Ureter (tissue), 1 donor: ENCODE results near the gene CFAP100. TPM values are rescaled to one million over a fixed set of nuclear protein-coding genes. Genes with fewer than 3 reads are reported as not detected.

Experiments used
- DNase-seq: peaks from one replicate; pipeline ENCODE4 v3.0.0-alpha.2; 2020; ENCODE audit warnings: low spot score
- total RNA-seq: library from RNA; stranded (reverse); gene quantifications from one replicate; pipeline ENCODE4 v1.2.4, GENCODE V29; 2023
- donor health status: DM: yes; HTN: yes; CAD: no.

Gene CFAP100
- total RNA-seq, 1 donor from 2014 or later = not detected

DNA sequence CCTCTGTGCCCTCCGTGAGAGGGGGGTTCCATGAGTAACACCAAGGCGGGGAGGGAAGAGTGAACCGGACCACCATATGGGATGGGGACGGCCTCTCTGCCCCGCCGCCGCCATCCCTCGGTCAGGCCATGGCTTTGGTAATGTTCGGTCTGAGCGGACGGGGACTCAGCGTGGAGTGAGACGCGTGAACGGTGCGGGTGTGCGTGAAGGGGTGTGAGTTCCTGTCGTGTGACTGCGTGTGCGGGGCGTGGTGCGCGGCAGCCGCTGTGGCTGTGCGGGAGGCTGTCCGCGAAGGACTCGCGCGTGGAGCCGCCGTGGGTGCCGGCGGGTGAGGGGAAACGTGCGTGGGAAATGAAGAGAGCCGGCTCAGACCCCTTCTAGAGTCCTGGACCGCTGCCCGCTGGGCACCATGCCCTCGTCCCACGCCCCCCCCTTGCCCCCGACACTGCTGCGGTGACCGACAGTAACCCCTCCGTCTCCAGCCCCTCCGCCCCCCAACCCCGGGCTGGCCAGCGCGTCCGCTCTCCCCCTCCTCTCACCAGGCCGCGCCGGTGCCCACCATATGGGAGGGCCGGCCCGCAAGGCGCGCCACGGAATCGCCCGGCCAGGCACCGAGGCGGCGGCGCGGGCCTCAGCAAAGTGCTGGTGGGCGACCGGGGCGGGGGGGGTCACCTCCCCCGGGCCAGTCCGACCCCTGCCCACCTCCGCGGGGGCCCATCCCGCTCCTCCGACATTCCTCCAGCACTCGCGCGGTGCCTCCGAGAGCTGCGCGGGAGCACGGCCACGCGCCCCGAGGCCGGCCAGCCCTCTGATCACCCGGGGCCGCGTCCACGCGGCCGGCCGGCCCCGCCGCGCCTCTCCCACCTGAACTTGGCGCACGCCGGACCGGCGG lies 38.1 kb upstream of the CFAP100 start:
- DNase-seq = peak; percentile 54

DNA sequence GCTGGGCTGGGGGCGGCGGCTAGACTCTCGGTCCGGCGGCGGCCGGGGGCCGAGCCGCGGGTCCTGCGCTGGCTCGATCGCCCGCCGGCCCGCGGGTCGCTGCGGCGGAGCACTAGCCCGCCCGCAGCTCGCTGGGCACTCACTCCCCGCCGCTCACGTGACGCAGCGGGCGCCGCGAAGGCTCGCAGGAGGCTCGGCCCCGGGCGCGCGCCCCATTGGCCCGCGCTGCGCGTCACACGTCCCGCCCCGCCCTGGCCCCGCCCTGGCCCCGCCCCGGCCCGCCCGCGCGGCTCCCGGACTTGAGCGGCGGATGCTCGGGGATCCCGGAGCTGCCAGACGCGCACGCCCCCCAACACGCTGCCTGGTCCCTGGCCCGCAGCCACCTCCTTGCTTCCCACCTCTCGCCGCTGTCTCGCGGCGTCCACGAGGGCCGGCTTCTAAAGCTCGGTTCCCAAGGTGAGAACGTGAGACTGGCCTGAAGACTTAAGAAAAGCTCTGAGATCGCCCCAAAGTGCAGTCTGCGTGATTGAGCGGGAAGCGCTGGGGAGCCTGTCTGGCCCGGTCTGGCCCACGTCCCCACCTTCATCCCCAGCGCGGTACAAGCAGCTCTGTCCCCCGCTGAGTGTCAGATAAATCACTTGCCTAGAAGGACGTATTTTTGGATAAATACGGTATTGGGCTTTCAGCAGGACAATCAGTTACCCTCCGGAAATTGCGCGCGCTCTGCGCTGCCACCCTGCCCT lies 37.2 kb upstream of the CFAP100 start, which contains the start of gene KLF15:
TSS of gene KLF15 (minus strand) at position 114 of the 743 bp plus-strand sequence. CDS start 4,486 bp downstream, outside the sequence.
- DNase-seq = peak; percentile 89

DNA sequence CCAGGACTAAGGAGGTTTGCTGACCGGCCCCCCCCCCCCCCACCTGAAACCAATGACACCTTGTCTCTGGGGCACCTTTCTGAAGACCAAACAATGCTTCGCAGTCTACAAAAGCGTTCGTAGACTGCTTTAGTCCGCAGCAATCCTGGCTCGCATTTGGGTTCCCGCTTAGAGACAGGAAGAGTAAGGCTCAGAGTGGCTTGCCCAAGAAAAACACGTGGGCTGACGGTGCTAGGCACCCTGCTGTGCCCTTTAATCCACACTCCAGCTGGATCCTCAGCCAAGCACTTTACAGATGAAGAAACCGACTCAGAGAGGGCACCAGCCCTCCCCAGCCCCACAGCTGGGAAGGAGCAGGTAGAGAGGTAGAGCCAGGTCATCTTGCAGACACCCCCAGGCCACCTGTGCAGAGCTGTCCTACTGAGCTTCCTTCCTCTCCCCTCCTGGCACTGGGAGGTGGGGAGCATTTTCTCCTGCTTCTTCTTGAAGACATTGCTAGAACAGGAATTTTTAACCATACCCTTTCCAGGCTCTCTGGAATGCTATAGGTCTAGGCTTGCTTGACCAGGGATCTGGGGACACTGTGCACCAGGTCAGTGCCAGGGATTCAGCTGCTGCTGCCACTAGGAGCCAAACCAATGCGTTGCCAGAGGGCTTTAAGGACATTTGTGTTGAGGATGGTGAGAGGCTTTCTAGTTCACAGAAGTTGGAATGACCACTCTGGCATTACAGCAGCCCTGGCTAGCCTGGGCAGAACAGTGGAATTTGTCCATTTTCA lies 36.5 kb upstream of the CFAP100 start:
- no peak for DNase-seq

DNA sequence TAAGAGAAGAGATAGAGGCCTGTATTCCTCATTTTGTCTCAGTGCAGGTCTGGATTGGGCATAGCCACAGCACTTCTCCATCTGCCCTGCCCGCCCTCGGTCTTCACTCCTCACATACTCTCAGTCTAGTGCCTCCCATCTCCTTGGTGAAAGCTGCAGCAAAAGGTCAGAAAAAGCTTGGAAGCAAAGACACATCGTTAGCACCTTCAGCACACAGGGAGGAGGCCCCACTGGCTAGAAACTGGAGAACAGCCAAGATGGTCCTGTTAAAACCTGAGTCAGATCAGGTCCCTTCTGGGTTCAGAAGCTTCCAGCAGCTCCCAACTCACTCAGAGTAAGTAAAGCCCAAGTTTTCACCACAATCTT lies 35.9 kb upstream of the CFAP100 start:
- no peak for DNase-seq

DNA sequence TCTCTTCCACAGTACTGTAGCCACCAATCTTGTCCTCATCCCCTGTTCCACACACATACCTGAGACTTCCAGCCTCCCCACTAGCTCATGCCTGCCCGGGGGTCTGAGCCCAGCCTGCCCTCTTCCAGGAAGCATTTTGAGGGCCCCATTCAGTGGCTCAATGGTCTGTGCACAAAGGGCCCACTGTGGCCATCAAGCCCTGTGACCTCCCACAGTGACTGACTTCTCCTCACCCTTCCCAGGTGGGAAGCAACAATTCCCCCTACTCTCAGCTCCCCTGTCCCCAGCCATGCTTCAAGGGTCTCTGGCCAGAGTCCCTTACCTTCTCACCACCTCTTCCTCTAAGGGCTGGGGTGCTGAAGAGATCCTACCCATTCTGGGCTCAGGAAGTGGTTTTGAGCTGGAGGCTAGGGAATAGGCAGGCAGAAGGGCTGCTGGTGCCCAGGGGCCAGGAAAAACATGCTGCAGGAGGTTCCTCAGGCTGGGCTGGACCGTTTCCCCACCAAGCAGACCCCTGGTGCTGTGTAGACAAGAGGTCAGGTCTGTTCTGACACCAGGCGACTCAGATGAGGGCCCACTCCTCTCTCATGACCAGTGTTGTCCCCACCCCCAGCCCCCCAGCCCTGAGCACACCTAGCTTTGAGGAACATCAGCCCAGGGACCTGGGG lies 34.5 kb upstream of the CFAP100 start:
- DNase-seq = no peak

DNA sequence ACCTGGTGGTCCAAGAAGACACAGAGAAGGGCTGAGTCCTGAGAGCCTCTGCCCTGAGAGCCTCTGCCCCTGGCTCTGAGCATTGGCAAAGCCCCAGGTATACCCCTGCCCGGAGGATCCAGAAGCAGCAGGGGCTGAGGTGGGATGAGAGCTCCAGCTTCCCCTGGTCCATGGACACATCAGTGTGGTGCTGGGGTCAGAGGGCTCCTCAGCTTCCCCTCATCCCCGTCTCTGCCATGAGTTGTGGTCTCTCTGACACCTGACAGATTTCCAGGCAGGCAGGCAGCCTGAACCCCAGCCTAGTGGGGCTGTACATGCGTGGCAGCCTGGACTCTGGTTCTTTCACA lies 34.0 kb upstream of the CFAP100 start:
- DNase-seq = no peak

DNA sequence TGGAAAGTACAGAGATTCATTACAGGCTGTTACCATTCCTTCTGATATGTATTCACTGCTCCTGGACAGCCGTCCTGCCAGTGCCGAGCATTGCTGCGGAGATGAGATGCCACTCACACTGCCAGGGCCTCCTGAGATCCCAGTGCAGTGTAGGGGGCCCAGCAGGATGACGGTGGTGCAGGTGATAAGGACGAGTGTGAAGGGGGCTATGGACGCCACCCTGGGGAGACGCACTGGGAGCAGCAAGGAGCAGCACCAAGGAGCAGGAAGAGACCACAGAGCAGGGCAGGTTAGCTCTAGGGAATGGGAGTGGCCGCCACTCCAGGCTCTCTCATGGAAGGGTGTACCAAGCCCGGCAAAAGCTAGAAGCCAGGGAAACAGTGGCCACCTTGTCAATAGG lies 33.5 kb upstream of the CFAP100 start:
- no peak for DNase-seq

DNA sequence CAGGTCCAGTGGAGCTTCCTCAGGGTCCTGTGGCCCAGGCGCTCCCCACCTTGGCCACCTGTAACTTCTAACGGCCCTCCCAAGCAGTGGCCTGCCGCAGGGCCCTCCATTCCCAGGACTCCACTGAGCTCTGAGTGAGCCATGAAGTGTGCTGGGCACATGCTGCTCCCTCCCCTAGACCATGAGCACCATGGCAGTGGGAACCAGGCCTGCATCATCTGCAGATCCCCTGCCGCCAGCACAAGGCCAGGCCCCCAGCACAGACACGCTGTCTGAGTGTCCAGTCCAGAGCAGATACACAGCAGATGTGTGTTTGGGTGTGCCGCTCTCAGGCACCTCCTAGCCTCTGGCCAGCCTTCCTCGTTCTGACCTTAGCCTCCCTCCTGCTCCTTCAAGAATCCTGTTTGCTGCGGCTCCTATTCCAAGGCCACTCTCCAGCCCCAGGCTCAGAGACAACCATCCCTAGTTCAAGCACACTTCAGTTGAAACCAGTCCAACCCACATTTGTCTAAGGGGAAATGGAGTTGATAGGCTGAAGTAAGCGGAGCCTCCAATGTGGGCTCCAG lies 30.5 kb upstream of the CFAP100 start:
- DNase-seq = no peak

DNA sequence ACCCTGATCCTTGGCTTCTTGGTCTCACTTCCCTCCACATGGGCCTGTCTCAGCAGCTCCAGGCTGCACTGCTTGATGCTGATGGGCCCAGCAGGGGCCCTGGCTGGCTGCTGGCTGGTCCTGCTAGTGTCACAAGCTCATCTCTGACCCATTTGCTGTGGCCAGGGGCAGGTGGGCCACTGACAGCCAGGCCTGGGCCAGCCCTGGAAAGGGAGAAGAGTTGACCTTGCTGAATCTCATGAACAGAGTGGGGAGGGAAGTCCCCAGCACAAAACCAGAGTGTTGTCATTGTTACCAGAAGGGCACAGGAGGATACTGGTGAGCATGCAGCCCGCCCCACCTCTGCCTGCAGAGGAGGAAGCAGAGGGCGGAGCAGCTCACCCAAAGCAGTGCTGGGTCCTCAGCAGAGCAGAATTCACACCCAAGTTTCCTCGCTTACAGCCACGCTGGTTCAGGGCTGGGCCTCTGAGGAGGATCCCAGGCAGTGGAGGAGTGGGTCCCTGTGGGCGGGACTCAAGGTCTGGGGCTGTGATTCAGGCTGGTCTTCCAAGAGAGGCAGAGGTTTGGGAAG lies 29.9 kb upstream of the CFAP100 start:
- DNase-seq = no peak

DNA sequence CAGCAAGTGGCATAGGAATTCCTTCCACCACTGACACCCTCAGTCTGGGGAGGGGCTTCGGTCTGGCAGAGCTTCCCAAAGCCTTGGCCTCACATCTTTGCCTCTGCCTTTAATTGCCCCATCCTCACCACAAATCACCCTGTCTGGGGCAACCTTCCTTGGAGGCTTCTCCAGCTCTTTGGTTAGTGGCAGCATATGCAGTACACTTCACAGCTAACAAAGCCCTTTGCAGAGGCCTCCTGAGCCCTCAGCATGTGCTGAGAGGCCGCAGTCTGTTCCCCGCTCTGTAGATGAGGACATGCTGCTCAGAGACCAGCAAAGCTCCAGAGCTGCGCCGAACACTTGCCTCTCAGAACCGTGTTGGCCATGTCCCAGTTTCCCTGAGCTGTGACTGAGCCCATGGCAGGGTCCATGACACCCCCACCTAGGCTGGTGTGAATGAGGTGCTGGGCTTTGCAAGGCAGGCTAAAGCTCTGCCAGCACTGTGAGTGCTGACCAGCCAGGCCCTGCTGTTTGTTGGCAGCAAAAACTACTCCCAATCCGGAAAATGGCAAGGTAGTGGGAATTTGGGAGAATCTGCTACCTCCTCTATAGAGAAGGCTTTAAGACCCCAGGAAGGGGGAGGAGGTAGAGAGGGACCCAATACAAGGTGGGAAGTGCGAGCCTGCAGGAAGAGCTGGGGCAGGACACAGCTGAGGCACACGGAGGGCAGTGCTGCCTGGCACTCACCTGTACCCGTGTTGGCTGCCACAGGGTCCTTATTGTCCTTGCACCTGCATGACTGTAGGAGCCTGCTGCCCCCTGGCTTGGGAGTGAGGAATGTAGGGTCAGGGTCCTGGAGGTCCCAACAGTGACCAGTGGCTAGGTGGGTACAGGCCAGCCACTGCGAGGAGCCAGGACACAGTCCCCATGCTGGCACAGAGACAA lies 29.1 kb upstream of the CFAP100 start:
- DNase-seq = no peak

DNA sequence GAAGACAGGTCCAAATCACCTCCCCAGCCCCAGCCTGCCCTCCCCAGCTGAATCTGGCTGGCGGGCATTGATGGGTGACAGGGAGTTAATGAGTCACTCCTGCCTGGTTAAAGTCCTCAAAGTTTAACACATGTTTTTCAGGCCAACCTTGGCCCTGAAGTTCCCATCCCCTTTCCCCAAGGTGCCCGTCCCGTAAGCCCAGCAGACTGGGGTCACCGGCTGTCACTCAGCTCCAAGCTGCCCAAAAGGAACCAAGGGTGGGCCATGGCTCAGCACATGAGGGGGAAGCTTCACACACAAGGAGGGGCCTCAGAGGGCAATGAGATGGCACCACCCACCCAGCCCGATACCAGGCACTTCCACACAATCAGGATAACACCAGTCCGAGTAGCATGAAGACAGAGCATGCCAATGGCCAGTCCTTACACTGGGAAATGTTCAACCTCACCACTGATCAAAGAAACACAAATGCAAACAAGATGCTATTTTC lies 27.3 kb upstream of the CFAP100 start:
- DNase-seq = no peak

DNA sequence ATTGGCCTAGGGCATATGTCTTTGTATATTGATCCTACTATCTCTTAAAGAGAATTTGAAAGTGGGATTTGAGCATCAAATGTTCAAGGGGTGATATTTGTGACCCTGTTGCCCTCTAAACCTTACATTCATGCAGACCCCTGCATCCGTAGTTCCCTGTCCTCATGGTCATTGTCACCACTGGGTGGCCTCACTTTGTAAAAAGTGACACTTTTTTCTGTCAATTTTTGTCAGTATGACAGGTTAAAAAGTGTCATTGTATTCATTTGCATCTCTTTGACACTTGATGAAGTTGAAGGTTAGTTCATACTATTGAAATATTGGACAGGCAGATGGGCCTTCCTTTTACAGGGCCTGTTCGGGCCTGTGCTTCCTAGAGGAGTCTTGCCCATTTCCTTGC lies 25.2 kb upstream of the CFAP100 start:
- no peak for DNase-seq

DNA sequence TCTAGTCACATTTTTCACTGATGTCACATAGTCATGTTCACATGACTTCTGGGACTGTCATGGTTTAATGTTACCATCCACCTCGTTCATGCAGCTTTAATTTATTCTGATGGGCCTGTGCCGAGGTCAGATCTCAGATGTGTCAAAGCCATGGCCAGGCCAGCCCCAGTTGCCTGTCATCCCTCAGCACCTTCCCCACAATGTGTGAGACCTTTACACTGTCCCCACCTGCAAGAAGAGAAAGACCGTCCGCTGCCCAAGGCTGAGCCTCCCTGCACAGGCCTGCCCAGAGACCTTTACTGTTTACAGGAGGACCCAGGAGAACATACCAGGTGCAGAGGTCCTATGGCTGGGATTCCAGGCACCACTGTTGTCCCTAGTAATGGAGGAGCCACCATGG lies 24.7 kb upstream of the CFAP100 start:
- no peak for DNase-seq

DNA sequence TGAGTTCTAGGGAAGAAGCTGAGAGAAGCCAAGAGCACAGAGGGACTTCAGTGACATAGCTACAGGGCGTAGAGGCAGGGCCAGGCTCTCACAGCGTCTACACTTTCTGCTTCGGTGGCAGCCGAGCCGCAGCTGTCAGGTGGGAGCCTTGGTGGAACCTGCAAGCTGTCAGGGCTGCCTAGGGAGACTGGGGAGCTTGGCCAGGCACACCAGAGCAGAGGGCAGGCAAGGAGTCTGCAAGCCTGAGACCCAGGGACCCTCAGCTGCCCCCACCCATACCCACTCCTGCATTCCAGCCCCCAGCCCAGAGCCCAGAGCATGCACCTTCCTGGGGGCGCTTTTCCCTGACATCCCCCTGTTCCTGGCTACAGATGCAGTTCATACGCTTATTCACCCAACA lies 24.1 kb upstream of the CFAP100 start:
- DNase-seq = no peak

DNA sequence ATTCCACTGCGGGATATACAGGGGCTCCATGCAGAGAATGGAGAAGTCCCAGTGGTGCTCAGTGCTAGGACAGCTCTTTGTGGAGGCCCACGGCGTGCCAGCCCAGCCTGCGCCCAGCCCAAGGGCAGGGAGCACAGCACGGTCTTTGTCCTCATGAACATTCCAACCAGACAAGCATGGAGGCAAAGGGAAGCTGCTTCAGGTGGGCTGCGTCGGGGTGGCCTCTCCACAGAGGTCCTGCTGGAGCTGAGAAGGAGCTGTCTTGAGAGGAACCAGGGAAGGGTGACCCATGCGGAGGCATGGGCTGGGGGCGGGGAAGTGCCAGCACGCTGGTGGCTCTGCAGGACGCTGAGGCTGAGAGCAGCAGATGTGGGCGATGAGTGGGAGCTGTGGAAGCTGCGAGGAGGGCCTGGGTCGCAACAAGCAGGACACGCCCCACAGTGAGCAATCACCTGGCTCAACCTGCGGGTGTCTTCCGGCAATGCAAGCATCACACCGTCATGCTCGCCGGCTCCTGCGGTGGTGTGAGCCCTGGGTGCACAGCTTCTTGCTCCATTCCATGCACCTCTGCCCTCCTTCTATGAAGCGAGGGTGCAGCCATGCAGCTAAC lies 23.5 kb upstream of the CFAP100 start:
- DNase-seq = no peak

DNA sequence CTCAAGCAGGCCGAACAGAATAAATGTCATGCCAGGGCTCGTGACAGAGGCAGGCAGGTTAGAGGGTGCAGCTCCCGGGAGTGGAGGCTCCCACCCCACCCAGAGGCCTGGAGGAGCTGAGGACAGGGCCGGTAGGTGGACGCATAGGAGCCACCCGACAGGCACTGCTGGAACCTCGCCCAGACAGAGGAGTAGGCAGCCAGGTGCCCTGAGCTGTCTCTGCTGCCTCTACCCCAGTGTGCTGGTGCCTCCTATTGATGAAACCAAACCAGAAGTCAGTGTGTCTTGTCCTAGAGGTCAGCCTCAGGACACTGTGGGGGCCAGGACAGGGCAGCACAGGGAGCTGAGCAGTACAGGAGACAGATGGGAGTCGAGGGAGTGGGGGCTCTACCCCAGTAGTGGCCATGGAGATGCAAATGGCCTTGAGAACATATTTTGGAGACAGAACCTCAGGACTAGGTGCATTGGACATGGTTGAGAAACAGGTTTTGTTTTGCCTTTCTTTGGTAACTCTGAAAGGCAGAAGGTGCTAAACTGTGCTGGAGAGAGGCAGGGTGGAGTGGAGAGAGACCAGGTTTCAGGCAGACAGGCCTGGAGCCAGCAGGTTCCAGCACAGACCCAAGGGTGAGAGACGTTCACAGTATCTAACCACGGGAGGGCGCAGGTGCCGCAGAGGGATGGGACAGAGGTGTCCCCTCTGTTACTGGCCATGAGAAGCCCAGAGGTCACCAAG lies 22.1 kb upstream of the CFAP100 start:
- DNase-seq = no peak

DNA sequence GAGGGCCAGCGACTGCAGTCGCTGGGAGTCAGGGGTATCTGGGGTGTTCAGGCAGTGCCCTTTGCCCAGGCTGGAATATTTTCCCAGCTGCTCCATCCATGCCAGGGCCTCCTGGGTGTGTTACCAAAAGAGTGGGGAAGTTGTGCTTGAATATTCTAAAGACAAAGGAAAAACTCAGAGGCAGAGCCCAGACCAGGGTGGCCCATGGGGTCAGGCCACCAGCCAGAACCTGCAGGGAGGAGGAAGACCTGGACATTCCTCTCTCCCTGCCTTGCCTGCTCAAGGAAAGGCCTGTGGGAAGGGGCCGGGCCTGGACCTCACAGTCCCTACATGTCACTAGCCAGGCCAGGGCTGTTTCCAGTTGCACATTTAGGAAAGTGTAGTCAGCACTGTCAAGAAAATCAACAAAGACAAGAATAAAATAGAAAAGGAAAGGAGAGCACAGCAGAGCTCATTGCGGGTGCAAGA lies 21.5 kb upstream of the CFAP100 start:
- DNase-seq = no peak
